Mucosa of rectum (tissue), 2 donors: Measurements from ENCODE around the gene TTLL10.

Experiments used
- H3K27ac ChIP-seq, 2 donors: one replicate each; pipeline ENCODE4 v1.7.0; 2013; ENCODE audit warnings: inconsistent platforms in 2 of 2, low read depth in 2 of 2, low read length in 2 of 2
- H3K27me3 ChIP-seq, 2 donors: one replicate each; pipeline ENCODE4 v1.7.0; 2013; ENCODE audit warnings: low read length in 2 of 2; ENCODE audit not compliant: control insufficient read depth in 2 of 2, insufficient read depth in 2 of 2
- H3K36me3 ChIP-seq, 2 donors: one replicate each; pipeline ENCODE4 v1.7.0; 2013; ENCODE audit warnings: low read length in 2 of 2; ENCODE audit not compliant: control insufficient read depth in 2 of 2, insufficient read depth in 2 of 2
- H3K4me1 ChIP-seq, 2 donors: one replicate each; pipeline ENCODE4 v1.7.0; 2013; ENCODE audit warnings: low read length in 2 of 2, mild to moderate bottlenecking in 1 of 2; ENCODE audit not compliant: control insufficient read depth in 2 of 2, insufficient read depth in 2 of 2
- H3K4me3 ChIP-seq, 2 donors: one replicate each; pipeline ENCODE4 v1.7.0; 2013; ENCODE audit warnings: low read length in 2 of 2
- H3K9ac ChIP-seq, 2 donors: one replicate each; pipeline ENCODE4 v1.7.0; 2013; ENCODE audit warnings: low read length in 2 of 2, low read depth in 1 of 2, mild to moderate bottlenecking in 1 of 2
- H3K9me3 ChIP-seq, 2 donors: one replicate each; pipeline ENCODE4 v1.7.0; 2013; ENCODE audit warnings: low read length in 2 of 2; ENCODE audit not compliant: control insufficient read depth in 2 of 2
- donor health status: healthy.
- donor health status: Normal muscosa, but diverticular disease.

Gene TTLL10

DNA sequence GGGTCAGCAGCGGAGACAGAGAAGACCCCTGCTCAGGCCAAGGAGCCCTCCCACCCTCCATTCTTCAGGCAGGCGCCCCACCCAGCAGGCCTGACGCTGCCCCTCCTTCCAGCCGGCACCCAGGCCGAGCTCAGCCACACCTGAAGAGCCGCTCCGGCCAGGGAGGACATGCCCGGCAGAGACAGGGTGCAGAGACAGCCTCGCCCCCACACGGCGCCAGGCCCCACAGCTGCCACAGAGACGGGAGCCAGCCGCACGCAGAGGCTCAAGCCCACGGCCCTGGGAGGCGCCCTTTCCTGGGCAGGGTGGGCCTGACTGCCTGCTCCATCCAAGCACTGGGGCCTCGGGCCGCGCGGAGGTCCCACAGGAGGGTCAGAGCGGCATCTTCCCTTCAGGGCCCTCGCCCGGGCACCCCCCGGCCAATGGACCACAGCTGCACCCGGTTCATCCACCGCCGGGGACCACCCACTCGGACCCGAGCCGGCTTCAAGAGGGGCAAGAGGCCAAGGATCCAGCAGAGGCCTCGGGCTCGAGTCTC, 5.2 kb downstream of the TTLL10 start:
- H3K9me3 ChIP-seq: no peaks in the 10 kb centered on the region

GRCh38 chr1:1179346-1179982, 5.8 kb downstream of the TTLL10 start:
- Histone ChIP-seq H3K36me3 (no peaks in the 10 kb centered on the region), H3K9ac (no peak overlapping the region), H3K27me3 (peaks cover 0 to 14% of the 10 kb centered on the region in 2 donors), H3K9me3 (no peaks in the 10 kb centered on the region), H3K4me3 (no peak overlapping the region), H3K4me1 (no peaks in the 10 kb centered on the region), H3K27ac (no peak overlapping the region)

More for the DNA sequence above, 5.2 kb downstream of the TTLL10 start:
- no peak overlapping the region for H3K27ac ChIP-seq
- no peaks in the 10 kb centered on the region for H3K36me3 ChIP-seq
- H3K4me1 ChIP-seq: no peaks in the 10 kb centered on the region
- no peak overlapping the region for H3K4me3 ChIP-seq
- no peak overlapping the region for H3K9ac ChIP-seq
- peaks cover 0 to 14% of the 10 kb centered on the region in 2 donors for H3K27me3 ChIP-seq

DNA sequence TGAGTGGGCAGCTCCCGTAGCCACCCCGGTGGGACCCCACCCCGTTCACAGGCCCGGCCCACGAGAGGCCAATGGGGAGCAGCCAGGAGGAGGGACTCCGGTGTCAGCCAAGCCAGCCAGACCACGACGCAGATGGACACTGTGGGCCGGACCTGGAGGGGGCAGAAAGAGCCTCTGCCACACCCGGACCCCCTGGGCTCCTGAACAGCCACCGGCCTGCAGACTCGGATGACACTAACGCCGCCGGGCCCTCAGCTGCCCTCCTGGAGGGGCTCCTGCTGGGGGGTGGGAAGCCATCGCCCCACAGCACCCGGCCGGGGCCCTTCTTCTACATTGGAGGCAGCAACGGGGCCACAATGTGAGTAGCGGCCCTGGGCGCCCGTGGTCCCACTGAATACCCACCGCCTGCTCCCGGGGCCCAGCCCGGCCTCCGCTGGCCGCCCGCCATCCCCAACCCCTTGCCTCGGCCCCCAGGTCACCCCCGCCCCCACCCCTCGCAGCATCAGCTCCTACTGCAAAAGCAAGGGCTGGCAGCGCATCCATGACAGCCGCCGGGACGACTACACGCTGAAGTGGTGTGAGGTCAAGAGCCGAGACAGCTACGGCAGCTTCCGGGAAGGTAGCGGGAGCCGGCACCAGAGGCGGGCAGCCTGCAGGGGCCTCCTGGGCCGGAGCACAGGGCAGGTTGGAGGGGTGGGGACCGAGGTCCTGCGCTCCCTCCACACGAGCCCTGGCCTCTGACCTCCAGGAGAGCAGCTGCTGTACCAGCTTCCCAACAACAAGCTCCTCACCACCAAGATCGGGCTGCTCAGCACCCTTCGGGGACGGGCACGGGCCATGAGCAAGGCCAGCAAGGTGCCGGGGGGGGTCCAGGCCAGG, 6.5 kb downstream of the TTLL10 start:
- H3K27me3 ChIP-seq: peaks cover 0 to 14% of the 10 kb centered on the region in 2 donors
- H3K36me3 ChIP-seq: no peaks in the 10 kb centered on the region
- no peak overlapping the region for H3K4me3 ChIP-seq
- no peaks in the 10 kb centered on the region for H3K4me1 ChIP-seq
- no peak overlapping the region for H3K9ac ChIP-seq
- H3K27ac ChIP-seq: no peak overlapping the region
- H3K9me3 ChIP-seq: no peaks in the 10 kb centered on the region

- H3K27me3 ChIP-seq: peaks cover 0 to 12% of the 10 kb centered on the region in 2 donors
- no peak overlapping the region for H3K27ac ChIP-seq
- H3K4me3 ChIP-seq: no peak overlapping the region
- H3K9me3 ChIP-seq: no peaks in the 10 kb centered on the region
- no peaks in the 10 kb centered on the region for H3K4me1 ChIP-seq
- no peak overlapping the region for H3K9ac ChIP-seq
- H3K36me3 ChIP-seq: no peaks in the 10 kb centered on the region
Observed at GRCh38 chr1:1181129-1181937, 7.7 kb downstream of the TTLL10 start.

DNA sequence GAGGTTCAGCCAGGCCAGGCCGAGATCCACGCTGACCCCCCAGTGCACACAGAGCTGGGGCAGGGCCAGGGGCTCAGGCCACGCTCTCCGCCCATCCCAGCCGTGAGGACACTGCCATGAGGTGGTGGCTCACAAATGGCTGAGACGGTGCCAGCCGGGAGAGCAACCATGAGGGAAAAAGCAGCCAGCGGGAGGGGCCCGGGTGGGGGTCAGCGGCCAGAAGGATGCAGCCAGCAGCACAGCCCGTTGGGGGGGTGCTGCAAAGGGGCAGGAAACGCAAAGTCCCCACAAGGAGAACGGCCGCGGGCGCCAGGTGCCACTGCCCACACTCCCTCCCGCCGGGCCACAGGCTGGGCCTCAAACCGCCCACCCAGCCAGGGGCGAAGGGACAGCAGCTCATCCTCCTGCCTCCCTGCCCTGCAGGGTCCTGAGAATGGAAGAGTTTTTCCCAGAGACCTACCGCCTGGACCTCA, 8.3 kb downstream of the TTLL10 start:
- H3K9ac ChIP-seq: no peak overlapping the region
- no peaks in the 10 kb centered on the region for H3K36me3 ChIP-seq
- peaks cover 0 to 6% of the 10 kb centered on the region in 2 donors for H3K27me3 ChIP-seq
- H3K4me1 ChIP-seq: no peaks in the 10 kb centered on the region
- no peak overlapping the region for H3K4me3 ChIP-seq
- H3K27ac ChIP-seq: no peak overlapping the region
- no peaks in the 10 kb centered on the region for H3K9me3 ChIP-seq

GRCh38 chr1:1182491-1183220, 9.0 kb downstream of the TTLL10 start:
- peaks cover 0 to 2% of the 10 kb centered on the region in 2 donors for H3K27me3 ChIP-seq
- H3K36me3 ChIP-seq: no peaks in the 10 kb centered on the region
- H3K27ac ChIP-seq: no peak overlapping the region
- H3K9ac ChIP-seq: no peak overlapping the region
- H3K4me3 ChIP-seq: no peak overlapping the region
- H3K4me1 ChIP-seq: no peaks in the 10 kb centered on the region
- H3K9me3 ChIP-seq: no peaks in the 10 kb centered on the region

GRCh38 chr1:1183221-1183747, 9.6 kb downstream of the TTLL10 start:
- no peak overlapping the region for H3K27ac ChIP-seq
- H3K27me3 ChIP-seq: no peaks in the 10 kb centered on the region
- no peaks in the 10 kb centered on the region for H3K4me1 ChIP-seq
- H3K4me3 ChIP-seq: no peak overlapping the region
- H3K9me3 ChIP-seq: no peaks in the 10 kb centered on the region
- no peak overlapping the region for H3K9ac ChIP-seq
- no peaks in the 10 kb centered on the region for H3K36me3 ChIP-seq

- H3K9ac ChIP-seq: no peak overlapping the region
- H3K27ac ChIP-seq: no peak overlapping the region
- H3K27me3 ChIP-seq: no peaks in the 10 kb centered on the region
- H3K36me3 ChIP-seq: no peaks in the 10 kb centered on the region
- H3K9me3 ChIP-seq: no peaks in the 10 kb centered on the region
- no peaks in the 10 kb centered on the region for H3K4me1 ChIP-seq
- no peak overlapping the region for H3K4me3 ChIP-seq
Observed at GRCh38 chr1:1183833-1184775, 10.4 kb downstream of the TTLL10 start.
